Trophoblast cell (in vitro differentiated cells and primary cell): ENCODE results near the gene ALK.

Experiments
- DNase-seq, 2 donors: peaks; one replicate each; pipeline ENCODE4 v3.0.0-alpha.2; 2016
- H2AFZ ChIP-seq: 2 replicates; pipeline ENCODE4 v1.6.1; 2013; ENCODE audit warnings: low read length, moderate library complexity, mild to moderate bottlenecking; ENCODE audit not compliant: insufficient read depth, poor library complexity
- H2AK5ac ChIP-seq: 2 replicates; pipeline ENCODE4 v1.6.1; 2013; ENCODE audit warnings: mild to moderate bottlenecking, low read length
- H2BK120ac ChIP-seq: 2 replicates; pipeline ENCODE4 v1.6.1; 2013; ENCODE audit warnings: low read length, mild to moderate bottlenecking, moderate library complexity; ENCODE audit not compliant: insufficient read depth, poor library complexity
- H2BK12ac ChIP-seq: 2 replicates; pipeline ENCODE4 v1.6.1; 2013; ENCODE audit warnings: mild to moderate bottlenecking, low read length, moderate library complexity
- H2BK5ac ChIP-seq: 2 replicates; pipeline ENCODE4 v1.6.1; 2013; ENCODE audit warnings: low read length, low read depth, moderate library complexity, mild to moderate bottlenecking; ENCODE audit not compliant: poor library complexity
- H3K14ac ChIP-seq: 2 replicates; pipeline ENCODE4 v1.6.1; 2013; ENCODE audit warnings: mild to moderate bottlenecking, low read length
- H3K18ac ChIP-seq: 2 replicates; pipeline ENCODE4 v1.6.1; 2013; ENCODE audit warnings: mild to moderate bottlenecking, low read length
- H3K23ac ChIP-seq: 2 replicates; pipeline ENCODE4 v1.6.1; 2013; ENCODE audit warnings: low read length
- H3K27ac ChIP-seq: 2 replicates; pipeline ENCODE4 v1.5.1; 2013; ENCODE audit warnings: low read depth, mild to moderate bottlenecking, inconsistent platforms, low read length, moderate library complexity
- H3K27me3 ChIP-seq: 2 replicates; pipeline ENCODE4 v1.6.1; 2013; ENCODE audit warnings: inconsistent platforms, mild to moderate bottlenecking, low read length, moderate library complexity; ENCODE audit not compliant: insufficient read depth
- H3K36me3 ChIP-seq, 2 experiments: 1 replicate in 1 of 2; 2 replicates in 1 of 2; pipeline ENCODE4 v1.6.1; 2013; ENCODE audit warnings: low read length in 2 of 2, mild to moderate bottlenecking in 2 of 2, moderate library complexity in 1 of 2; ENCODE audit not compliant: insufficient read depth in 2 of 2, control insufficient read depth in 1 of 2
- H3K4ac ChIP-seq: 2 replicates; pipeline ENCODE4 v1.6.1; 2013; ENCODE audit warnings: low read depth, mild to moderate bottlenecking, low read length, moderate library complexity
- H3K4me1 ChIP-seq, 2 experiments: 1 replicate in 1 of 2; 2 replicates in 1 of 2; pipeline ENCODE4 v1.6.1; 2013; ENCODE audit warnings: low read length in 2 of 2, mild to moderate bottlenecking in 2 of 2, moderate library complexity in 1 of 2; ENCODE audit not compliant: insufficient read depth in 2 of 2, control insufficient read depth in 1 of 2
- H3K4me2 ChIP-seq: 2 replicates; pipeline ENCODE4 v1.6.1; 2013; ENCODE audit warnings: inconsistent platforms, mild to moderate bottlenecking, low read length, moderate library complexity
- H3K4me3 ChIP-seq: 2 replicates; pipeline ENCODE4 v1.5.1; 2013; ENCODE audit warnings: mild to moderate bottlenecking, low read depth, low read length, inconsistent platforms
- H3K79me1 ChIP-seq: one replicate; pipeline ENCODE4 v1.6.1; 2013; ENCODE audit warnings: low read length
- H3K79me2 ChIP-seq: 2 replicates; pipeline ENCODE4 v1.6.1; 2013; ENCODE audit warnings: low read length, mild to moderate bottlenecking; ENCODE audit not compliant: control insufficient read depth, insufficient read depth, poor library complexity
- H3K9ac ChIP-seq: 2 replicates; pipeline ENCODE4 v1.6.1; 2013; ENCODE audit warnings: mild to moderate bottlenecking, low read length
- H3K9me3 ChIP-seq: 2 replicates; pipeline ENCODE4 v1.6.1; 2013; ENCODE audit warnings: low read depth, mild to moderate bottlenecking, control low read depth, inconsistent platforms, low read length; ENCODE audit not compliant: insufficient read depth
- H4K12ac ChIP-seq: 2 replicates; pipeline ENCODE4 v1.6.1; 2013; ENCODE audit warnings: low read depth, mild to moderate bottlenecking, low read length, moderate library complexity
- H4K8ac ChIP-seq: 2 replicates; pipeline ENCODE4 v1.6.1; 2013; ENCODE audit warnings: low read depth, mild to moderate bottlenecking, low read length, moderate library complexity
- H4K91ac ChIP-seq: one replicate; pipeline ENCODE4 v1.6.1; 2013; ENCODE audit warnings: low read depth, mild to moderate bottlenecking, low read length, moderate library complexity
- WGBS: extraction: QIAGEN DNeasy Blood & Tissue Kit; methylation state at CpG from one replicate; pipeline ENCODE4 v1.1.7; 2013; ENCODE audit warnings: missing lambda C conversion rate; ENCODE audit not compliant: insufficient read length, insufficient coverage; ENCODE audit errors: extremely low coverage; 5-methylcytosine and 5-hydroxymethylcytosine counted together

Gene ALK

DNA sequence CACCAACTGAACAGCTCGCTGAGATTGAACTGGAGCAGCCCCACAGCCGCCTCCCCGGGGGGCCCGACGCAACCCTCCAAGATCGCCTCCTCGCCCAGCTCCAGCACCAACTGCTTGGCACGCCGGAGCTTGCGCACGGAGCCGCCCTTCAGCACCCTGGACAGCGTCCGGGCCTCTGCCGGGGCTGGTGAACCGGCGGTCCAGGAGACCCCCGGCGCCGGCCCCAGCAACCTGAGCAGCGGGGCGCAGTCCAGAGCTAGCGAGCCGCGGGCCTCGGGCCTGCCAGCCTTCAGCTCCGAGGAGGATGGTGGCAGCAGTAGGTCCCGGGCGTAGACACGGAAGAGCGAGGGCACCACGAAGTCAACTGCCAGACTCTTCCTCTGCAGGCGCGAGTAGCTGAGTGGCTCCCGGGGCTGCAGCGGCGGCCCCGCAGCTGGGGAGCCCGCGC, 1.2 kb downstream of the ALK start:
- no peak overlapping the region for H2AFZ ChIP-seq
- H2AK5ac ChIP-seq, result no peak overlapping the region
- H3K9ac ChIP-seq, result no peak overlapping the region
- H3K14ac ChIP-seq, result no peak overlapping the region
- H4K12ac ChIP-seq, result no peak overlapping the region
- WGBS, result no CpG with 5 or more reads among the region's 40 CpGs
- no peak overlapping the region for H4K8ac ChIP-seq
- H3K18ac ChIP-seq, result no peak overlapping the region
- no peak overlapping the region for H3K4me3 ChIP-seq
- H3K27ac ChIP-seq, result no peak overlapping the region
- H3K79me2 ChIP-seq, result no peaks in the 10 kb centered on the region
- peak overlapping the region; percentile 79 for H3K4me2 ChIP-seq
- no peak overlapping the region for H3K4ac ChIP-seq
- H4K91ac ChIP-seq, result no peak overlapping the region
- DNase-seq, result peak; percentile 8 to 66
- H3K79me1 ChIP-seq, result no peaks in the 10 kb centered on the region
- no peak overlapping the region for H2BK120ac ChIP-seq
- no peak overlapping the region for H2BK5ac ChIP-seq
- H3K9me3 ChIP-seq, result no peaks in the 10 kb centered on the region
- H3K23ac ChIP-seq, result no peak overlapping the region
- no peak overlapping the region for H2BK12ac ChIP-seq
- peaks cover 4% of the 10 kb centered on the region in 2 experiments for H3K4me1 ChIP-seq
- H3K27me3 ChIP-seq, result peaks cover 22% of the 10 kb centered on the region
- no peaks in the 10 kb centered on the region for H3K36me3 ChIP-seq

DNA sequence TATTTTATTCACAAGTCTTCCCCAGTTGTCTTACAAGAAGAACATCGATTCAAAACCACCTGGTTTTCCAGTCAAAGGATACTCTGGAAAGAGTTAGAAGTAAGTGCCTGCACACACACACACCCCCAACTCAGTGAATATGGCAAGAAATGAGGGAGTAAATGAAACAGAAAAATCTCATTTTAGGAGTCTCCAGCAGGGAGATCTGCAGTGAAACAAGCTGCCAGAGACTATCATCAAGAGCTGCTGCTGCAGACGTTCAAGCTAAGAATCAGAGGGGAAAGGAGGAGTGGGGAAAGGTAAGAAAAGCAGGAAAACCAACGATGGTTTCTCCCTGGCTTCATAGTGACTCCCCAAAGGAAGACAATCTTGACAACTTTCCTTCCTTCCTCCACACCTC, 2.4 kb downstream of the ALK start:
- Histone ChIP-seq H2BK5ac (no peak overlapping the region), H3K4me3 (no peak overlapping the region)

DNA sequence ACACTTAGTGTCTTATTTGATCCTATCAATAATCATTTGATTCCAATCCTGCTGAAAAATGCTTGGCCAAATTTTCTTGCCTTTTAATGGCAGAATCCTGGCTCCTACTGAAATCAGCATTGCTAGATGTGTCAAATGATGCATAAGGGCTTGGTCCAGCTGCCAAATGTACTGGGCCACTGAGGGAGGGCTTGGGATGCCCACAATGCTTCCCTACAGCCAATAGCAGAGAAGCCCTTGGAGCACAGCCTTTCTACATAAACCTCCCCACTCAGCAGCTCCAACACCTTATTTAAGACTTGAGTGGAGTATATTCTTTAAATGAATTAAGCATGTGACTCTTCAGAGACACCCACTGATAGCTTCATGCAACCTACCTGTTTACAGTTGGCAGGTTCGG, 3.6 kb downstream of the ALK start:
- H3K79me1 ChIP-seq, result no peaks in the 10 kb centered on the region
- no peak overlapping the region for H3K23ac ChIP-seq
- H3K9ac ChIP-seq, result no peak overlapping the region
- no peak overlapping the region for H4K12ac ChIP-seq
- peaks cover 22% of the 10 kb centered on the region for H3K27me3 ChIP-seq
- H4K8ac ChIP-seq, result no peak overlapping the region
- no peak overlapping the region for H3K18ac ChIP-seq
- no peak overlapping the region for H3K14ac ChIP-seq
- no peak overlapping the region for H2AFZ ChIP-seq
- no peak overlapping the region for H2BK12ac ChIP-seq
- H3K27ac ChIP-seq, result no peak overlapping the region
- H2BK5ac ChIP-seq, result no peak overlapping the region
- H2AK5ac ChIP-seq, result no peak overlapping the region
- no peaks in the 10 kb centered on the region for H3K79me2 ChIP-seq
- H3K4me1 ChIP-seq, result peaks cover 4% of the 10 kb centered on the region in 2 experiments
- H3K4ac ChIP-seq, result no peak overlapping the region
- H4K91ac ChIP-seq, result no peak overlapping the region
- H3K9me3 ChIP-seq, result no peaks in the 10 kb centered on the region
- H3K36me3 ChIP-seq, result no peaks in the 10 kb centered on the region
- no peak overlapping the region for H3K4me2 ChIP-seq
- H2BK120ac ChIP-seq, result no peak overlapping the region
- no CpG with 5 or more reads among the region's 1 CpG for WGBS
- no peak for DNase-seq
- no peak overlapping the region for H3K4me3 ChIP-seq

More for the DNA sequence above, 2.4 kb downstream of the ALK start:
- H3K27ac ChIP-seq, result no peak overlapping the region
- H3K14ac ChIP-seq, result no peak overlapping the region
- H3K4me2 ChIP-seq, result no peak overlapping the region
- H3K79me2 ChIP-seq, result no peaks in the 10 kb centered on the region
- H2BK120ac ChIP-seq, result no peak overlapping the region
- H2AK5ac ChIP-seq, result no peak overlapping the region
- no peaks in the 10 kb centered on the region for H3K36me3 ChIP-seq
- H4K91ac ChIP-seq, result no peak overlapping the region
- H2BK12ac ChIP-seq, result no peak overlapping the region
- H4K12ac ChIP-seq, result no peak overlapping the region
- H3K4ac ChIP-seq, result no peak overlapping the region
- H3K18ac ChIP-seq, result no peak overlapping the region
- peaks cover 4% of the 10 kb centered on the region in 2 experiments for H3K4me1 ChIP-seq
- no peaks in the 10 kb centered on the region for H3K9me3 ChIP-seq
- no peak for DNase-seq
- H4K8ac ChIP-seq, result no peak overlapping the region
- peaks cover 22% of the 10 kb centered on the region for H3K27me3 ChIP-seq
- no peaks in the 10 kb centered on the region for H3K79me1 ChIP-seq
- no CpG with 5 or more reads among the region's 3 CpGs for WGBS
- no peak overlapping the region for H2AFZ ChIP-seq
- no peak overlapping the region for H3K23ac ChIP-seq
- H3K9ac ChIP-seq, result no peak overlapping the region

DNA sequence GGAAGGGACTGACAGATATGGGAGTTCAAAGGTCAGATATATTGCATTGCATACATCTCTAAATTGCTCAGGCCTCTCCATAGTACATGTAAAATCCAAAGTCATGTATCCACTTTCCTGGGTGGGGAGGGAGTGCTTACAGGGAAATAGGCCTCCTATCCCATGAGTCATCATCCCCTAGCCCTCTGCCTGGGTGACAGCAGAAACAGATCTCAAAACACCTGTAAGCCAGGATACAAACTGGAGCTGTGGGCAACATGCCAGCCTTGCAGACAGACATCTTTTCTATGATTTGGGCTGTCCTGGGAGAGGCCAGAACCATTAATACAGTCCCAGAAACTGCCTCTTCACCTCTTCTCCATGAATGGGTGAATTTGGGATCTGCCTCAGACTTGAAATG, 4.8 kb downstream of the ALK start:
- Histone ChIP-seq H3K18ac (no peak overlapping the region), H2BK120ac (no peak overlapping the region), H3K23ac (no peak overlapping the region), H3K36me3 (no peaks in the 10 kb centered on the region), H2AK5ac (no peak overlapping the region), H3K4me2 (no peak overlapping the region), H3K27me3 (peaks cover 22% of the 10 kb centered on the region), H3K9ac (no peak overlapping the region), H3K9me3 (no peaks in the 10 kb centered on the region), H2BK5ac (no peak overlapping the region), H2BK12ac (no peak overlapping the region), H3K14ac (no peak overlapping the region), H4K12ac (no peak overlapping the region), H3K4ac (no peak overlapping the region), H3K27ac (no peak overlapping the region), H3K79me1 (no peaks in the 10 kb centered on the region), H3K79me2 (no peaks in the 10 kb centered on the region), H3K4me3 (no peak overlapping the region), H3K4me1 (peaks cover 4% of the 10 kb centered on the region in 2 experiments), H2AFZ (no peak overlapping the region), H4K91ac (no peak overlapping the region), H4K8ac (no peak overlapping the region)
- DNase-seq, result no peak
